ENCODE measurements around the gene RPL19. TPM values are rescaled to one million over a fixed set of nuclear protein-coding genes. Genes with fewer than 3 reads are reported as not detected.

The RPL19 gene
- total RNA-seq, 1 donor from 2014 or later, result 1,579 TPM

GRCh38 chr17:39217734-39218369, 17.8 kb downstream of the RPL19 start:
- Mint-ChIP-seq H3K27ac (ENCODE audit: unreplicated experiment) (no peak overlapping the region), H3K4me1 (ENCODE audit: unreplicated experiment) (peaks cover 8% of the 10 kb centered on the region), H3K36me3 (ENCODE audit: unreplicated experiment) (no peaks in the 10 kb centered on the region), H3K27me3 (ENCODE audit: unreplicated experiment) (peaks cover 17% of the 10 kb centered on the region), H3K4me3 (ENCODE audit: unreplicated experiment) (no peak overlapping the region), H3K9me3 (ENCODE audit: unreplicated experiment) (no peaks in the 10 kb centered on the region)
- DNase-seq (ENCODE audit: extremely low spot score, unreplicated experiment), result no peak
- TF ChIP-seq CTCF (IDR thresholded peaks at IDR 0.05), result no peak

DNA sequence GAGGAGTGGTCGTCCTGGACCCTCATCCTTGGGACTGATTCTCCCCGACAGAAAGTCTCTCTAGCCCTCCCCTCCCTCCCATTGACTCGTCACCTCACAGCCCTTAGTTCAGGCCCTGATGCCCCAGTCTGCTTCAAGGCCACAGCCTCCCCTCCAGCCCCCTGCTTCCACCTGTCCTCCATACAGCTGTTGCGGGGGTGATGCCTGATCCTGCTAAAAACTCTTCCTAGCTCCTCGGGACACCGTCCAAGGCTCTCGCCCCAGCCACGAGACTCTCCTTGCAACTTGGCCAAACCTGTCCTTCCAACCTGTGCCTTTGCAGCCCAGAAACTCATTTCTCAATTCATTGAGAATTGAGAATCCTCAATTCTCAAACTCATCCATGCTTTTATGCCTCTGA, 18.8 kb downstream of the RPL19 start:
- no peak for TF ChIP-seq CTCF (IDR thresholded peaks at IDR 0.05)
- Mint-ChIP-seq H3K36me3 (ENCODE audit: unreplicated experiment) (no peaks in the 10 kb centered on the region), H3K4me1 (ENCODE audit: unreplicated experiment) (peaks cover 14% of the 10 kb centered on the region), H3K9me3 (ENCODE audit: unreplicated experiment) (no peaks in the 10 kb centered on the region), H3K4me3 (ENCODE audit: unreplicated experiment) (no peak overlapping the region), H3K27ac (ENCODE audit: unreplicated experiment) (no peak overlapping the region), H3K27me3 (ENCODE audit: unreplicated experiment) (peaks cover 18% of the 10 kb centered on the region)
- DNase-seq (ENCODE audit: extremely low spot score, unreplicated experiment), result no peak

- H3K27me3 Mint-ChIP-seq (ENCODE audit: unreplicated experiment), result peaks cover 22% of the 10 kb centered on the region
- H3K4me1 Mint-ChIP-seq (ENCODE audit: unreplicated experiment), result peaks cover 15% of the 10 kb centered on the region
- H3K36me3 Mint-ChIP-seq (ENCODE audit: unreplicated experiment), result no peaks in the 10 kb centered on the region
- TF ChIP-seq CTCF (IDR thresholded peaks at IDR 0.05), result no peak
- no peak overlapping the region for H3K27ac Mint-ChIP-seq (ENCODE audit: unreplicated experiment)
- DNase-seq (ENCODE audit: extremely low spot score, unreplicated experiment), result no peak
- H3K4me3 Mint-ChIP-seq (ENCODE audit: unreplicated experiment), result no peak overlapping the region
- H3K9me3 Mint-ChIP-seq (ENCODE audit: unreplicated experiment), result no peaks in the 10 kb centered on the region
Measured at GRCh38 chr17:39219647-39220154, 19.6 kb downstream of the RPL19 start.

DNA sequence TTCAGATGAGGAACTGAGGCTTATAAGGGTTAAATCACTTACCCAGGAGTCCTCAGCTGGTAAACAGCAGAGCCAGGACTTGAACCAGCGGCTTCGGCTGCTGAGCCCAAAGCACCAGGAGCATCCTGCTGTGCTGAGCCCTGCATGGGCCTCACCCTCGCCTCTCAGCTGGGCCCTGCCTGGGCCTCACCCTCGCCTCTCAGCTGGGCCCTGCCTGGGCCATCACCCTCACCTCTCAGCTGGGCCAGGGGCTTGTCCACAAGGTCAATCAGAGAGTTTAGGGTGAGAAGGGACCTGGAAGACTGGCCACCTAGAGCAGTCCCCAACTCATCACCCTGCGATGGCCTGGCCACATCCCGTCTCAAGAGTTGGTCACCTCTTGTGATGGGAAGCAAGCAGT, 21.5 kb downstream of the RPL19 start:
- DNase-seq (ENCODE audit: extremely low spot score, unreplicated experiment), result no peak
- Mint-ChIP-seq H3K4me3 (ENCODE audit: unreplicated experiment) (no peak overlapping the region), H3K9me3 (ENCODE audit: unreplicated experiment) (no peaks in the 10 kb centered on the region), H3K27ac (ENCODE audit: unreplicated experiment) (no peak overlapping the region), H3K4me1 (ENCODE audit: unreplicated experiment) (peaks cover 21% of the 10 kb centered on the region), H3K27me3 (ENCODE audit: unreplicated experiment) (peaks cover 24% of the 10 kb centered on the region), H3K36me3 (ENCODE audit: unreplicated experiment) (no peaks in the 10 kb centered on the region)
- TF ChIP-seq CTCF (IDR thresholded peaks at IDR 0.05), result no peak

DNA sequence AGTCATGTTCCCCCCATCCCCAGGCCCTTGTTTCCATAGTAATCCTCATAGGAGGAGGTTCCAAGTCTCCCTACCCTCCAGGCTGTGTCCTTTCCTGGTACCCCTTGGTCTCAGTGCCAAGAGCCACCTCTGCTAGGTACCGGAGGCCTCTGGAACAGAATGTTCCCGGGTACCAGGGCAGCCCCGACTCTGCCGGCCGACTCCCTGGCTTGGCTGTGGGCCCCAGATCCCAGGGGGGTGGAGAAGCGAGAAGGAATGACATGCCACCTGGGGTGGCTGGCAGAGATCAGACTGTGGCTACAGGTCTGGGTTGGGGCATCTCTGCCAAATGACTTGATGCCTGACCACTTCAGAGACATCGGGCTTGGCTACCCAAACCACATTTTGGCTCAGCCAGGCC, 22.1 kb downstream of the RPL19 start:
- Mint-ChIP-seq H3K27me3 (ENCODE audit: unreplicated experiment) (peaks cover 21% of the 10 kb centered on the region), H3K27ac (ENCODE audit: unreplicated experiment) (no peak overlapping the region), H3K4me1 (ENCODE audit: unreplicated experiment) (peaks cover 21% of the 10 kb centered on the region), H3K4me3 (ENCODE audit: unreplicated experiment) (no peak overlapping the region), H3K9me3 (ENCODE audit: unreplicated experiment) (no peaks in the 10 kb centered on the region), H3K36me3 (ENCODE audit: unreplicated experiment) (no peaks in the 10 kb centered on the region)
- TF ChIP-seq CTCF (IDR thresholded peaks at IDR 0.05), result no peak
- DNase-seq (ENCODE audit: extremely low spot score, unreplicated experiment), result no peak

Measured in osteocyte (in vitro differentiated cells).